GM12875 (cell line): ENCODE data around the gene VPS37B.
A peak's percentile ranks its signal among the peaks of the same experiment; 100 is the strongest.

Experiments used
- H3K4me3 ChIP-seq: one replicate; pipeline ENCODE4 v1.5.1; 2011; ENCODE audit warnings: low read depth, low read length, control low read depth
- TF ChIP-seq, protein P1 (sequence below): IDR thresholded peaks from 2 replicates; pipeline ENCODE4 v1.5.1; 2011; ENCODE audit warnings: low read depth, mild to moderate bottlenecking, control low read depth, inconsistent platforms, low read length, moderate library complexity, borderline replicate concordance; ENCODE audit not compliant: insufficient read depth

Gene VPS37B

DNA sequence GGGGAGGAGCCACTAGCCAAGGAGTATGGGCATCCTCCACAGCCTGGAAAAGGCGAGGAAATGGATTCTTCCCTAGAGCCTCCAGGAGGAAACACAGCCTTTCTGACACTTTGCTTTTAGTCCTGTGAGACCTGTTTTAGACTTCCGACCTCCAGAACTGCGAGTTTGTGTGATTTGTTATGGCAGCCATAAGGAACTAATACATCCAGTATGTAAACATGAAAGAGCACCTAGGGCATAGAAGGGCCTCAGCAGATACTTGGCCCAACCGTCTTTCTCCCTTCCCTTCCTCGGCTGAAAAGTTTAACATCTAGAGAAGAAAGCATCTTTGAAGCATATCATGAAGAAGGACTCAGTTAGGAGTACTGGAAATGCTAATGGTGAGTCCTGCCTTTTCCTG lies 57.1 kb downstream of the VPS37B start:
- H3K4me3 ChIP-seq: no peak overlapping the region
- TF ChIP-seq, protein P1, sequence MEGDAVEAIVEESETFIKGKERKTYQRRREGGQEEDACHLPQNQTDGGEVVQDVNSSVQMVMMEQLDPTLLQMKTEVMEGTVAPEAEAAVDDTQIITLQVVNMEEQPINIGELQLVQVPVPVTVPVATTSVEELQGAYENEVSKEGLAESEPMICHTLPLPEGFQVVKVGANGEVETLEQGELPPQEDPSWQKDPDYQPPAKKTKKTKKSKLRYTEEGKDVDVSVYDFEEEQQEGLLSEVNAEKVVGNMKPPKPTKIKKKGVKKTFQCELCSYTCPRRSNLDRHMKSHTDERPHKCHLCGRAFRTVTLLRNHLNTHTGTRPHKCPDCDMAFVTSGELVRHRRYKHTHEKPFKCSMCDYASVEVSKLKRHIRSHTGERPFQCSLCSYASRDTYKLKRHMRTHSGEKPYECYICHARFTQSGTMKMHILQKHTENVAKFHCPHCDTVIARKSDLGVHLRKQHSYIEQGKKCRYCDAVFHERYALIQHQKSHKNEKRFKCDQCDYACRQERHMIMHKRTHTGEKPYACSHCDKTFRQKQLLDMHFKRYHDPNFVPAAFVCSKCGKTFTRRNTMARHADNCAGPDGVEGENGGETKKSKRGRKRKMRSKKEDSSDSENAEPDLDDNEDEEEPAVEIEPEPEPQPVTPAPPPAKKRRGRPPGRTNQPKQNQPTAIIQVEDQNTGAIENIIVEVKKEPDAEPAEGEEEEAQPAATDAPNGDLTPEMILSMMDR: no peak

DNA sequence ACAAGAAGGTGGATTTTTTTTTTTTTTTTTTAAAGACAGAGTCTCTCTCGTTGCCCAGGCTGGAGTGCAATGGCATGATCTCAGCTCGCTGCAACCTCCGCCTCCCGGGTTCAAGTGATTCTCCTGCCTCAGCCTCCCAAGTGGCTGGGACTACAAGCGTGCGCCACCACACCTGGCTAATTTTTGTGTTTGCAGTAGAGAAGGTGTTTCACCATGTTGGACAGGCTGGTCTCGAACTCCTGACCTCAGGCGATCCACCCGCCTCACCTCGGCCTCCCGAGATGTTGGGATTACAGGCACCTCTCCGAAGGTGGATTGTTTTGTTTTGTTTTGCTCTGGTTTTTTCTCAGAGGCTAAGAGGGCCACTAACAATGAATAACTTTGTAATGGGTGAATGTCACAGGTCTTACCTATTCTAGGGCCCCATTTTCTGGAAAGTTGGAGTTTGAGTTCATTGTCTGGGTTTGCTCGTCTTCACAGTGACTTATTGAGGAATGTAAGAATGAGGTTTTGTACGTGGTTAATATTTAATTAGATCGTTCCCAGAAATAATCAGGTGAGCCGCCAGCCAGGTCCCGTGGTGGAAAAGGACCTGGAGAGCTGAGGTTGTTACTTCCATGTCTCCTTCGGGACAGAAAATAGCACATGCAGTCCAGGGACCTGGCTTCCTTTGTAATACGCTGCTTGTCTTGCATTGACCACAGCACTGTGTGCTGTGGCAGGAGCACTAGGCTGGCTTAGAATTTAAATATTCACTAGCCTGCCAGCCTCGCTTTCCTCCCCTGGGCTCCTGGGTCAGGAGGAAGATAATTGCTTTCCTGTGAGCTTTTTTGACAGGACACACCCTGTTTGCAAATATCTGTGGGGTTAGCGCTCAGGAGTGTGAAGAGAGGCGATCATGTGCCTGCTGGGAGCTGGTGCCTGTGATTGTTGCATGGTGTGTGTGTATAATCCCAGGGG lies 58.3 kb downstream of the VPS37B start:
- TF ChIP-seq, protein P1: no peak
- no peak overlapping the region for H3K4me3 ChIP-seq

DNA sequence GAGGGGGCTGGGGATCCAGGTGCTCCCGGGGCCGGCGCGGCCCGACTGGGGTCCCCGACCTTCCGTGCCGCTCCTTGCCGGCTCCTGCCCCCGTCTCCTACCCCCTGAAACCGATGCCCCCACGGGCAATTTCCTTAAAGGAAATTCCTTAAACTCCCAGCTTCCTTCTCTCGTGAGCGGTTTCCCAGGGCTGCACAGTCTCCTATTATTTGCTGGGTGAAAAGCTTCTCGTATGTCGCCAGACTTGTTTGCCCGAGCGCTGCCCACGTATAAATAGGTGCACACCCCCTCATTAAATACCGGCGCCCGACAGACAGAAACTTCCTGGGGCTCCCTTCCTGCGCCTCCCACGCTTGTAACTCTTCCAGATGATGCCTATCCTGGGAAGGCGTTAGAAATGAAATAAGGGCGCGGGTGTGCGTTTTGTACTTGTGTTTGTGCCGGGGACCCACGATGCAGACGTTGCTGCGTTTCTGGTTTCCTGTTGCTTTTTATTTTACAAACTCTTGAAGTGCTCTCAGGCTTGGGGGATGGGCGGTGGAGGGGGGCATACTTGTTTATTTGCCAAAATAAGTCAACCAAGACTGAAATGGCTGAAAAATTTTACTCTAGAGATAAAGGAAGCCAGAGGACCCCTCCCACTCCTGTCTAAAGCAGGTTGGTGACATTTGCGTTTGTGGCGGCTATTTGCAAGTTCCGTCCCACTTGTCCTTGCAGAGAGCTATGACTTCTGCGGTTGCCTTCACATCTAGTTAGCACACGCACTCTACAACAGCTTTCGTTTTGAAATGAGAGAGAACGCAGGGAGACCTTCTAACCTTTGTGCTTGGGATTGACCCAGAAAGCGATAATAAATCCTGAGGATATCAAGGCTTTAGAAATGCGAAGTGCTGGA lies 59.6 kb downstream of the VPS37B start:
- TF ChIP-seq, protein P1: no peak
- H3K4me3 ChIP-seq: peak overlapping the region; percentile 59

DNA sequence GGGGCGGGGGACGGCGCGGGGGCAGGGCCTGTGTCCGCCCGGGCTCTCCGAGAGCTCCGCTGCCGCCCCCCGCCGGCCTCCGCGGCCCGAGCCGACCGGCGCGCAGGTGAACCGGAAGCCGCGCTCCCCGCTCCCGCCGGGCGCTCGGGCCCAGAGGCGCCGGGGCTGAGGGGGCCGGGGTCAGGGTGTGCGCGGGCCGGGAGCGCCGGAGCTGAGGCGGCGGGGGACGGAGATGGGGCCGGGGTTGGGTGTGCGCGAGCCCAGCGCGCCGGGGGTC lies 60.2 kb downstream of the VPS37B start:
- peak overlapping the region; percentile 59 for H3K4me3 ChIP-seq
- TF ChIP-seq, protein P1: no peak

DNA sequence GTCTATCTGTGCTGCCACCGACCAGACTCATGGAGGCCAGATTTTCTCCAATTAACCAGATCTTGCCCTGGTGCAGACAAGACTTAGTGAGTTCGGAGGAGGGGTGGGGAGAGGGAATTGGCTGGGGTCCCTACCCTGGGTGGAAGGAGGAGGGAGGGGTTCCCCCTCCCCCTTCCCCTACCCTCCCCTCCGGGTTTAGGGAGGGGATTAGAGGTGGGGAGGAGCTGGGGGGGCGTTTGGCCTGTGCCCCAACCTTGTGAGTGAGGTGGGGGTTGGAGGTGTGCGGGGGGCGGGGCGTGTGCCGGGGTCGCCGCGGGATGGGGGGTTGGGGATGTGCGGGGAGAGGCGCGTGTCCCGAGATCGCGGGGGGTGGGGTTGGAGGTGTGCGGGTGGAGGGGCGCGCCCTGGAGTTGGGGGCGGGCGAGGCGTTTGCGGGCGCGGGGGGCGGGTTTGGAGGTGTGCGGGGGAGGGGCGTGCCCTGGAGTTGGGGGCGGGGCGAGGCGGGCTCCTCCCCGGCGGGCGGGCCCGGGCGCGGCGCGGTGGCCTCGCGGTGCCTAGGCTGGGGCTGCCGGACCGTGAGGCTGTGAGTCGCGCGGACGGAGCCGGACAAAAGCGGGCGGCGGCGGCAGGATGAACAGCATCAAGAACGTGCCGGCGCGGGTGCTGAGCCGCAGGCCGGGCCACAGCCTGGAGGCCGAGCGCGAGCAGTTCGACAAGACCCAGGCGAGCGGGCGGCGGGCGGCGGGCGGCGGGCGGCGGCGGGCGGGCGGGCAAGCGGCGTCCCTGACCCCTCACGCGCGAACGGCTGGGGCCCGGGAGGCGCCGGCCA lies 60.8 kb downstream of the VPS37B start, which contains the start of gene HIP1R:
Gene HIP1R, plus strand, starts transcription at position 537 of the 829 bp plus-strand sequence. Its CDS starts 94 bp downstream, at position 631.
- H3K4me3 ChIP-seq: peak within 1 kb of the TSS; percentile 59

DNA sequence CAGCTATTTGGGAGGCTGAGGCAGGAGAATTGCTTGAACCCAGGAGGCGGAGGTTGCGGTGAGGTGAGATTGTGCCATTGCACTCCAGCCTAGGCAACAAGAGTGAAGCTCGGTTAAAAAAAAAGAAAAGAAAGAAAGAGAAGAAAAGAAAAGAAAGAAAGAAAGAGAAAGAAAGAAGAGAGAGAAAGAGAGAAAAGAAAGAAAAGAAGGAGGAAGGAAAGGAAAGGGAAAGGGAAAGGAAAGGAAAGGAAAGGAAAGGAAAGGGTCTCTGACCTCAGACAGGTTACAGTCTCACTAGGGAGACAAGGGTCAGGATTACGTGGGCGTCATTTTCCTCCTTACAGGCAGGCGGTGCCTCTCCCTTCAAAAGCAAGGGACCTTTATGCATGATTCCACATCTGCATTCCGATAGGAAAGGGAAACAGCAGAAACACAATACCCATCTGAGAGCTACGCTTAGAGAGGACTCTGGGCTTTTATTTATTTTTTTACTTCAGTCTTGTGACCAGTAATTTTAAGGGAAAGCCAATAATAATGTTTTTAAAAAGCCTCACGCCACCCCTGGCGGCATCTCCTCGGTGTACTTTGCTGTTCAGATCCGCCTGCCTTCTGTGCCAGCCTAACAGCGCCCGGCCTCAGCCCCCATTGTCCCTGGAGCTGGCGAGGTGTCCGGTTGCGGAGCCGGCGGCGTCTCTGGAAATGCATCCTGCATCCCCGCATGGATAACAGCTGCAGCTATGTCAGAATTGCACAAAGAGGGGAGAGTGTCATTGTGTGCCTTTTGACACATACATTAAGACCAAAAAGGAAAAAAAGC lies 61.6 kb downstream of the VPS37B start:
- TF ChIP-seq, protein P1: no peak
- H3K4me3 ChIP-seq: no peak overlapping the region

More for the DNA sequence above, 60.8 kb downstream of the VPS37B start, which contains the start of gene HIP1R:
- TF ChIP-seq, protein P1: no peak
